Dermis blood vessel endothelial cell (primary cell): ENCODE measurements around the gene UROC1. TPM values are rescaled to one million over a fixed set of nuclear protein-coding genes. Genes with fewer than 3 reads are reported as not detected.
A peak's percentile ranks its signal among the peaks of the same experiment; 100 is the strongest.

Experiments used
- DNase-seq: peaks from one replicate; pipeline ENCODE4 v3.0.0; 2010
- total RNA-seq: library from RNA; depleted of rRNA; stranded (reverse); fragments of >200 nt; gene quantifications from 2 replicates; pipeline ENCODE4 v1.2.3, GENCODE V29; 2014

UROC1 gene
- total RNA-seq, 1 donor from 2014 or later = not detected

GRCh38 chr3:126459111-126459762 is 58.3 kb downstream of the UROC1 start:
- no peak for DNase-seq

DNA sequence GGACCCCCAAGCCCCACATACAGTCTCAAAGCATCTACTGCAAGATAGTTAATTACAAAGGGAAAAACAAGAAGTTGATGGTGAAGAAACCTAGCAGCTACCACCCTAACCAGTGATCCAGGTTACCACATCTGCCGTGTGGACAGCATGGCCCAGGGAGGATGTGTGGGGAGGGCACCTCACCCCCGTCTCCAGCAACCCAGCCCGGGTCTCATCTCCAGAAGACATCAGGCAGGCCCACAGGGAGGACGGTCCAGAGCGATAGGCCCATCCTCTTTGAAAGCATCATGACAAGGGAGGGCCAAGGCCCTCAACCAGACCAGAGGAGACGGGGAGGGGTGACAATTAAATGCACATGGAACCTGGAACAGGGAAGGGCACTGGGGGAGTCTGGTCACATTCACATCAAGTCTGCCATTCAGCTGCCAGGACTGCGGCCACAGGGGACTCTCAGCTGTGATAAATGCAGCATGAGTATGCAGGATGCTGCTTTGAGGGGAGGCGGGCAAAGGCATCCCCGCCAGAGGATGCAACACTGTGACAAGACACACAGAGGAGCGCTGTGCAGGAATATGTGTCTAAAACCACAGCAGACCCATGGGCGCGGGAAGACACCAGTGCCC is 60.7 kb downstream of the UROC1 start:
- DNase-seq = no peak

- no peak for DNase-seq
These were observed 61.4 kb downstream of the UROC1 start for GRCh38 chr3:126456211-126456610.

DNA sequence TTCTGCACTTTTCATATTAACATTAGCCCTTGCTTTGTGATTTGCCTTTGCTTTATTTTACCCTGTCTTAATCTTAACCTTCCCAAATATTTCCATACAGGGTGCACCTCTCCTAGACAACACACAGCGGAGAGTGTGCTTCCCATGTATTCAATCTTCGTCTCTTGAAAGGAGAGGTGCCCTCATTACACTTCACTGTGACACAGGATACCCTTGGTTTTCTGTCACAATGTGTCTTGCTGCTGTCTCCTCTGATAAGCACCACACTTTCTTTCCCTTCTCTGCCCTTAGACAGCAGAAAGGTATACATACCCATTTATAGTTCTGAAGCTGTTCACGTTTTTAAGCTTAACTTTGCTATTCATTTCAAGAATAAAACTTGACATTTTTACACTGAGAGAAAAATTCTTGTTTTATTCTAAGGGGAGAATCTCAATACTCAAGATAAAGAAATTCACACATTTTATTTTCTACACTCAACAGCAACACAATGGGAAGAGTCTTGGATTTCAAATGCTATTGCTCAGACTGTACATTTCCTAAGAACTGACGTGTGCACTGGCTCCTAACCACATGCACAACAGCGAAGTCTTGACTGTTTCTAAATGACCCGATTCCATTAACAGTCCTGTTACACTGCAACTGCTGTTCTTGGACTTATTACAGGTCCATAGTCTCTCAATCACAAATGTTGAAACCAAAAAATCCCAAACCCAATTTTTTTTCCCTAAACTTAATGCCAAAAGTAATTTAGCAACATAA is 63.0 kb downstream of the UROC1 start:
- no peak for DNase-seq

DNA sequence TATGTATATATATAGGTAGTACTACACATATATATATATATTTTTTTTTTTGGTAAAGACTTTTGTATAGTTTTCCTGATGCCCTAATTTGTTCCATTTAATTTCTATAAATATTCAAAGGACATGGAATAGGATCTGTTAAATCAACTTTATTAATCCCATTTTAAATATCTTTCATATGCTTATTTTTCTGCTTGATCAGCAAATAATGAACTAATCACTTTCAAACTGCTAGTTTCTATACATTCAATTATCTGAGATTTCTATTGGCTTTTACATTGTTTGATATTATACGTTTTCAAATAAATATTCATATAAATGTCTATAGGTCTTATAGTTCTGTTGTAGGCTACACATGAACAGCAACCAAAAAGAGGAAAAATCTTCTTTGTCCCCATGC is 63.5 kb downstream of the UROC1 start:
- no peak for DNase-seq

- DNase-seq = no peak
These were observed 65.4 kb downstream of the UROC1 start for GRCh38 chr3:126452213-126452612.

DNA sequence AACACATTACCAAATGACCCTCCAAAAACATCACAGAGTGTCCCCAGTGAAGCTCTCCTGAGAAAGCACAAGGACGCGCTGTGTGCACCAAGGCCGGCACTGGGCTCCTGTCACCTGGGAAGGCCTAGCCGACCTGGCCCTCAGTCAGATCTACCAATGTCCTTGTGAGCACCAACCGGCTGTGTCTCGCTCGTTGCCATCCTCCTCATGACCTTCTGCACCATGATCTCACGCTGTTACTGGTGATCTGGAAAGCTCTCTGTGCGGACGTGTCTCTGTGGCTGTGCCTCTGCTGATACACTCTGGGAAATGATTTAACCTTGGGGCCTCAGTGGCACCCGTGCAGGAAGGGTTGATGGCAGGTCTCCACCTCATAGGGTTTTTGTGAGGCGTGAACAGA is 66.1 kb downstream of the UROC1 start:
- DNase-seq = no peak

- no peak for DNase-seq
These were observed 66.8 kb downstream of the UROC1 start for GRCh38 chr3:126450744-126451143.

GRCh38 chr3:126450219-126450618 is 67.4 kb downstream of the UROC1 start:
- no peak for DNase-seq

- no peak for DNase-seq
These were observed 67.9 kb downstream of the UROC1 start for GRCh38 chr3:126449621-126450051.

GRCh38 chr3:126448893-126449180 is 68.7 kb downstream of the UROC1 start:
- DNase-seq = no peak

DNA sequence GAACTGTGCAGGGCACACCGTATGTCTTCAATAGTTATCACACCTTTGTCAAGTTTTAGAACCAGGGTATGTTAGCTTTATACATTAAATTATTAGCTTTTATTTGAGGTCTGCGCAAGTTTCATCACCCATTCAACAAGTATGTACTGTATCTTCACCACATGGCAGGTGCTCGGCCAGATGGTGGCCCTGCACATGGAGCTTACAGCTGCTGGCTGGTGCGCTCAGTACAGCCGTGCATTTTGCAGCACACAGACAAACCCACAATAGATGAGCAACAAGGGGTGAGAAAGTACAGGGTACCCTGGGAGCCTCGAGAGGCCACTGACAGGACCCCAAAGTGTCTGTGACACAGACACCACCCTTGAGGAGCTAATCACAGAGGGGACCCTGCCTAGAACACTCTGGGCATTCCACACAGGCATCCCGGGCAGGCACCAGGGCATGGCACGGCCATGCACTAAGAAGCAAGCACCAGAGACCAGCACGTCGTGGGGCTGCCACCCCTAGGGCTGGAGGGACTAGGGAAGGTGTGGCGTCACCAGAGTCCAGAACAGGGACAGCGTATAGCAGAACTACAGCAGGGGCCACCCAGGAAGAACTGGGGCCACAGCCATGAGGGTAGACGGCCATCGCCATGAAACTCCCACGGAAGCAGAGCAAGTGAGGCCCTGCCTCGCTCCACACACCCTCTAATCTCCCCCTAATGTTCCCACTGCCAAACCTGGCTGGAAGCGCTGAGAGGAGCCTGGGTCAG is 69.3 kb downstream of the UROC1 start:
- DNase-seq = no peak

DNA sequence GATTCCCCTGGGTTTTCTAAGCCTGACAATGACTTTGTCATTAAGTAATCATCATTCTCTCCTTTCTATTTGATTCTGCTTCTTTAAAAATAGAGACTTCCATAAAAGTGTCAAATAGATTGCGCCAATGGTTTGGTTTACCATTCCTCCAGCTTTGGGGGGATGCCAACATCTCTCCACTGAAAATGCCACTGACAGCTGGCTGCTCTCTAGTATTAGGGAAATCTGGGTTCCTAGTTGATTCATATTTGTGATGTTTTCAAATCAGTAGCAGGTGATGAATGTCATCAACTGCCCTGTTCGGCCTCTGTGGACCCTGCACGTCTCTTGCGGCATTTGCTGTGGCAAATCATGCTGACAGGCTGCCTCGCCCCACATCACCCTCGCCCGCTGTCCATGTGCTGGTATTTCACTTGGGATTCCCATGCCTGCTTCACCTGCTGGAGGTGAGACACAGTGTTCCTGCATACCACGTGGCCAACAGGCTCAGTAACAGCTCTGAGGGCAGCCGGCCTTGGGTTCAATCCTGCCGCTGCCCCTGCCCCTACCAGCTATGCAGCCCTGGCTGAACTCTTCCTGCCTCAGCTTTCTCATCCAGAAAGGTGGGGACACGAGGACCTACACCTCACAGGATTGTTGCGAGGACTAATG is 70.0 kb downstream of the UROC1 start:
- DNase-seq = no peak

DNA sequence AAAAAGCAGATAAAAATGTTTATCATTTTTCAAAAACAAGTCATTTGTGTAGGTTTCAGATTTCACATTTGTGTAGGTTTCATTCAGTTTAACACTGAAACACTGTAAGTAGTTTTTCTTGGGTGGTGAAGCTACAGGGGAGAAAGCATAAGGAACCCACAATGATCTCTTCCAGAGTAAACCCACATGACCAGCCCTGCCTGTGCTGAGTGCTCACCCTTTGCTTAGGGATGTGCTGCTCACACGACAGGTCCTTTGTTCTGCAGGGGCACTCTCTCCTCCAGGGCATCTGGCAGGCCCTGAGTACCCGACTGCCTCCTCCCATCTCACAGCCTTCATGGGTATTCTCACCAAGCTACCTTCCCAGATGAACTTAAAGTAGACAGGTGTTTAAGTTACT is 70.8 kb downstream of the UROC1 start:
- DNase-seq = no peak

- no peak for DNase-seq
These were observed 71.3 kb downstream of the UROC1 start for GRCh38 chr3:126446301-126446700.

DNA sequence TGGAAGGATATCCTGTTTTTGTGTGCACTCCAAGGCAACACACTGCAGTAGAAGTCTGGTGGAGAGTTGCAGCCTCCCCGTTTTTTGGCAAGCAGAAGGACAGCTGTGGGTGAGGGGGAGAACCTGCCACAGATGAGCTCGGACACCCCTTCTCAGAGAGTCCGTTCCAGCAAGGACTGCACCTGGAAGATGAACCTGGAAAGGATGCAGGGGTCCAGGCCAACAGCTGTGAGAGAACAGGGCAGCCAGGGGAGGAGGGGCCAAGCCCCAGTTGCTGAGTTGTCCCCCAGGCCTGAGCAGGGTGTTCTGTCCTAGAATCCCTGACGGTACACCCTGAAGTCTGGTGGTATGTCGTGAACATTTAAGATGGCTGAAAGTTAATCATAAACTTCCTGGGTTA is 72.1 kb downstream of the UROC1 start:
- no peak for DNase-seq

DNA sequence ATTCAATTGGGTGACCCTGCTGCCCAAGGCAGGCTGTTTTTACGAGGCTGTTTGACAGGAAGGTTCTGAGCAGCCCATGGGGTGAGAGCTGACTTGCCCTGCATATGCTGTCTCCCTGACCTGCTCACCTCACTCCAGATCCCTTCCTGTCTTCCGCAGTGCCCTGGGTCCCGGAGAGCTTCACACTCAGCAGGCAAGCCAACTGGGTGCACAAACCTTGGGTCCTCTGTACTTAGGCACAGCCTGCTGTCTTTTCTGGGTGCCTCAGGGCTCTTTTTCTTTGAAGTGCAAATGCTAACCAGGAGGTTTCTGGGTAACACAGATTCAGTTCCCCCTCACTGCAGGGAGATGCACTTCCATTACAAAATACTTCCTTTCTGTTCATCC is 74.7 kb downstream of the UROC1 start:
- no peak for DNase-seq

- peak; percentile 13 for DNase-seq
These were observed 75.3 kb downstream of the UROC1 start for GRCh38 chr3:126442094-126442855.

DNA sequence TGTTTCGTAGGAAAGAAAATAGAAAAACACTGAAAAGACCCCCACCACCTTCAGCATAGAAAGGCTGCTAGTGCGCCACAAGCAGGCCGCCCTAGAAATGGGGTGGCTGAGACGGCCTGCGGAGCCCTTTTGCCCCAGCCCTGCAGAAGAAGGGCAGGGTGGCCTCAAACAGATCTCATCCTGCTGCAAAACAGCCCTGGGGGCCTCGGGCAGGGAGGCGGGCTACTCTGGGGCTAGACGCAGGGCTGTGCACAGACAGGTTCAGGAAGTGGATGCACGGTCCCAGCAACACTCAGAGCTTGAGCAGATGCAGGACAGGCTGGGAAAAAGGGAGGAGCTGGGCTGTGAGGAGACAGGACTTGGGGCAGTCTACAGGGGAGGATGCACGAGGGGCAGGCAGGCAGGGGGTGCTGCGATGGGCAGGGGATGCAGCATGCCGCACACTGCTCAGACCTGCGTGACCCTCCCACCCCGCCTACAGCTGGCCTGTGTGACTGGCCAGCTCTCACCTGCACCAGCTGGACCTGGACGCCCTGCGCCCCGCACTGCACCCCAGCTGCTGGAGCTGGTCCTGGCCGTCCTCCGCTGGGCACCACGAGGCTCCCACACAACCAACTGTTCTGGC is 76.2 kb downstream of the UROC1 start:
- no peak for DNase-seq

DNA sequence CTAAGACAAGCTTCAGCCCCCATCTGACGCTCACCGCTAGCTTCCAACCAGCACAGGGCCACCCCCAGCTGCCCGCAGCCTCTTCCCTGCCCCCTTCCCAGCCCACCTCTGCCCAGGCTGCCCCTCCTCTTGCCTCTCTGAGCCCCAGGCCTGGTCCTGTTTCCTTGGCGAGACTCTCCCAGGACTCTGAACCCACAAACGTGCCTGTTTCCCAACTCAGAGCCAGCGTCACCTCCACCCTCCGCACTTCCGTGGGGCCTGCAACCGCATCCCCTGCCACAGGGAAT is 76.9 kb downstream of the UROC1 start:
- no peak for DNase-seq

- DNase-seq = no peak
These were observed 77.4 kb downstream of the UROC1 start for GRCh38 chr3:126439968-126440708.
